K562 (cell line): ENCODE data around the gene KLHL35. TPM values are rescaled to one million over a fixed set of nuclear protein-coding genes. Genes with fewer than 3 reads are reported as not detected.

Experiments used
- NFE2 ChIP-seq: IDR thresholded peaks from 2 replicates; pipeline ENCODE4 v1.6.1; 2014; ENCODE audit warnings: antibody characterized with exemption, low read depth
- POLR2H ChIP-seq: IDR thresholded peaks from 2 replicates; pipeline ENCODE4 v1.6.1; 2016; ENCODE audit warnings: missing genetic modification characterization, low read depth, mild to moderate bottlenecking, control low read depth, missing compliant biosample characterization, moderate library complexity
- RCOR1 ChIP-seq, 2 experiments: IDR thresholded peaks; 2 replicates each; pipeline ENCODE4 v1.6.1; 2012; ENCODE audit warnings: low read depth in 2 of 2, low read length in 2 of 2, borderline replicate concordance in 1 of 2, improper control_type of control experiment in 1 of 2
- SMARCA4 ChIP-seq: fragments of 450-650 bp; IDR thresholded peaks from 2 replicates; pipeline ENCODE4 v1.6.1; 2016
- SPI1 ChIP-seq: IDR thresholded peaks from 2 replicates; pipeline ENCODE4 v1.6.1; 2011; ENCODE audit warnings: low read depth, low read length, control low read depth, borderline replicate concordance
- TFAP4 ChIP-seq: sonication (generic); formaldehyde crosslinking; IDR thresholded peaks from 2 replicates; pipeline ENCODE4 v1.8.0; 2022; ENCODE audit warnings: missing genetic modification reagents, mild to moderate bottlenecking, moderate library complexity, borderline replicate concordance
- ZBTB11 ChIP-seq, 3 experiments: fragments of 200-800 bp in 1 of 3; fragments of 250-450 bp in 1 of 3; fragments of 450-650 bp in 1 of 3; sonication (Bioruptor Pico) in 1 of 3; sonication (Bioruptor generic) in 1 of 3; formaldehyde crosslinking in 1 of 3; IDR thresholded peaks; 2 replicates each; pipeline versions ENCODE4 v1.6.1 to v1.8.0; 2016 to 2022; ENCODE audit warnings: mild to moderate bottlenecking in 2 of 3, missing genetic modification characterization in 2 of 3, missing compliant biosample characterization in 1 of 3, moderate library complexity in 1 of 3
- ZNF395 ChIP-seq: fragments of 200-800 bp; sonication (Bioruptor generic); IDR thresholded peaks from 2 replicates; pipeline ENCODE4 v1.6.1; 2017; ENCODE audit warnings: missing genetic modification characterization, missing compliant biosample characterization
- polyA plus RNA-seq, 8 experiments: library from polyadenylated mRNA; depleted of rRNA in 4 of 8; stranded (reverse) in 5 of 8; unstranded in 3 of 8; fragments of >200 nt; fragmentation: Nextera tagmentation in 2 of 8; fragmentation: Illumina TruSeq in 1 of 8; extraction: Ambion mirVana in 2 of 8; extraction: Trizol in 1 of 8; gene quantifications; 2 replicates each; pipeline versions ENCODE4 v1.2.1 to v1.2.3, GENCODE V29; 2011 to 2014; ENCODE audit warnings: inconsistent platforms in 1 of 8, missing spikeins in 1 of 8
- total RNA-seq, 7 experiments: library from RNA; depleted of rRNA in 6 of 7; stranded (reverse); fragments of >200 nt in 6 of 7; fragmentation: Illumina TruSeq in 2 of 7; extraction: Trizol in 2 of 7; gene quantifications; 2 replicates each; pipeline versions ENCODE4 v1.2.1 to v1.2.3, GENCODE V29; 2011 to 2021; ENCODE audit warnings: low replicate concordance in 1 of 7
- TF ChIP-seq, protein P1 (sequence below): fragments of 200-800 bp; sonication (Bioruptor generic); IDR thresholded peaks from 2 replicates; pipeline ENCODE4 v1.6.1; 2017; ENCODE audit warnings: missing genetic modification characterization, missing compliant biosample characterization
- TF ChIP-seq, protein P2 (sequence below): fragments of 450-650 bp; IDR thresholded peaks from 2 replicates; pipeline ENCODE4 v1.6.1; 2017; ENCODE audit warnings: antibody characterized with exemption, mild to moderate bottlenecking

Gene KLHL35
- total and polyA plus RNA-seq, 9 of the 15 experiments (the other 6 are each of a cell fraction or from before 2014, with no cell fraction given), result not detected

DNA sequence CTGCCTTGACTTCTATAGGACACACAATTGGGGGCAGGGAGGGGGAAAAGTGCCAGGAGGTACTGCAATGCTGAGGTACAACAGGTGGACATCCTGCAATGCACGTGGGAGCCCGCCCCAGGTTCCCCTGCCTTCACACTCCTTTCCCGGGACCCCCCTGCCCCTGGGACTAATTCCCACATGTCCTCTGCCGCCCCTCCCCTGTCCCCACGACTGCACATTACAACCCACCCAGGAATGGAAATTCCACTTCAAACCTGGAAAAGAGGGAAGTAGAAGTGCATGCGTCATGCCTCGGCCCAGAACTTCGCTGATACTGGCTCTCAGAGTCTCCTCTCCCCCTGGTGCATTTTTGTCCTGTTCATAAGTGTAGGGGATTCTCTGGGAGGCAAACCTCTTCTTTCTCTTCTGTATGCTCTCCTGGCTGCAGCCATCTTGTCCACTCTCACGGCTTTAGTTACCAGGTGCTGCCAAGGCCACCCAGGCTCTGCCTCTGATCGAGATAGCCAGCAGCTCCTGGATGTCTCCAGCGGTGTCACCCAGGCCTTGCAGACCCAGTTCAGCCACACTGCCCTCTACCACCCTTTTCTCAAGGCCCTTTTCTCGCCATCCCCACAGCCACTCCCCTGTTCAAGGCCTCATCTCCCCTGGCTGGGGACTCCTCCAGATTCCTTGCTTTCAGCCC, 49.1 kb upstream of the KLHL35 start (continued):
- TF ChIP-seq, protein P1, sequence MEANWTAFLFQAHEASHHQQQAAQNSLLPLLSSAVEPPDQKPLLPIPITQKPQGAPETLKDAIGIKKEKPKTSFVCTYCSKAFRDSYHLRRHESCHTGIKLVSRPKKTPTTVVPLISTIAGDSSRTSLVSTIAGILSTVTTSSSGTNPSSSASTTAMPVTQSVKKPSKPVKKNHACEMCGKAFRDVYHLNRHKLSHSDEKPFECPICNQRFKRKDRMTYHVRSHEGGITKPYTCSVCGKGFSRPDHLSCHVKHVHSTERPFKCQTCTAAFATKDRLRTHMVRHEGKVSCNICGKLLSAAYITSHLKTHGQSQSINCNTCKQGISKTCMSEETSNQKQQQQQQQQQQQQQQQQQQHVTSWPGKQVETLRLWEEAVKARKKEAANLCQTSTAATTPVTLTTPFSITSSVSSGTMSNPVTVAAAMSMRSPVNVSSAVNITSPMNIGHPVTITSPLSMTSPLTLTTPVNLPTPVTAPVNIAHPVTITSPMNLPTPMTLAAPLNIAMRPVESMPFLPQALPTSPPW (CRISPR knock-in tag), result peak; percentile 37; the same call in 1 of the 2 replicates
- TF ChIP-seq SPI1, result 0 out of 2 replicates have a peak, but pooled peaks have one; percentile 27
- 0 out of 2 replicates have a peak, but pooled peaks have one; percentile 37 for TF ChIP-seq ZNF395 (CRISPR knock-in tag)
- TF ChIP-seq ZBTB11 (CRISPR knock-in tag; IDR thresholded peaks at IDR 0.05), result peak in 1 of 3 experiments; percentile 56; a peak in 1 of 6 replicates
- TF ChIP-seq TFAP4 (CRISPR knock-in tag), result 0 out of 2 replicates have a peak, but pooled peaks have one; percentile 20
- peak; percentile 62; the same call in 1 of the 2 replicates for TF ChIP-seq NFE2
- no peak for TF ChIP-seq POLR2H (tag)
- TF ChIP-seq, protein P2, sequence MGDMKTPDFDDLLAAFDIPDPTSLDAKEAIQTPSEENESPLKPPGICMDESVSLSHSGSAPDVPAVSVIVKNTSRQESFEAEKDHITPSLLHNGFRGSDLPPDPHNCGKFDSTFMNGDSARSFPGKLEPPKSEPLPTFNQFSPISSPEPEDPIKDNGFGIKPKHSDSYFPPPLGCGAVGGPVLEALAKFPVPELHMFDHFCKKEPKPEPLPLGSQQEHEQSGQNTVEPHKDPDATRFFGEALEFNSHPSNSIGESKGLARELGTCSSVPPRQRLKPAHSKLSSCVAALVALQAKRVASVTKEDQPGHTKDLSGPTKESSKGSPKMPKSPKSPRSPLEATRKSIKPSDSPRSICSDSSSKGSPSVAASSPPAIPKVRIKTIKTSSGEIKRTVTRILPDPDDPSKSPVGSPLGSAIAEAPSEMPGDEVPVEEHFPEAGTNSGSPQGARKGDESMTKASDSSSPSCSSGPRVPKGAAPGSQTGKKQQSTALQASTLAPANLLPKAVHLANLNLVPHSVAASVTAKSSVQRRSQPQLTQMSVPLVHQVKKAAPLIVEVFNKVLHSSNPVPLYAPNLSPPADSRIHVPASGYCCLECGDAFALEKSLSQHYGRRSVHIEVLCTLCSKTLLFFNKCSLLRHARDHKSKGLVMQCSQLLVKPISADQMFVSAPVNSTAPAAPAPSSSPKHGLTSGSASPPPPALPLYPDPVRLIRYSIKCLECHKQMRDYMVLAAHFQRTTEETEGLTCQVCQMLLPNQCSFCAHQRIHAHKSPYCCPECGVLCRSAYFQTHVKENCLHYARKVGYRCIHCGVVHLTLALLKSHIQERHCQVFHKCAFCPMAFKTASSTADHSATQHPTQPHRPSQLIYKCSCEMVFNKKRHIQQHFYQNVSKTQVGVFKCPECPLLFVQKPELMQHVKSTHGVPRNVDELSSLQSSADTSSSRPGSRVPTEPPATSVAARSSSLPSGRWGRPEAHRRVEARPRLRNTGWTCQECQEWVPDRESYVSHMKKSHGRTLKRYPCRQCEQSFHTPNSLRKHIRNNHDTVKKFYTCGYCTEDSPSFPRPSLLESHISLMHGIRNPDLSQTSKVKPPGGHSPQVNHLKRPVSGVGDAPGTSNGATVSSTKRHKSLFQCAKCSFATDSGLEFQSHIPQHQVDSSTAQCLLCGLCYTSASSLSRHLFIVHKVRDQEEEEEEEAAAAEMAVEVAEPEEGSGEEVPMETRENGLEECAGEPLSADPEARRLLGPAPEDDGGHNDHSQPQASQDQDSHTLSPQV, result peak; percentile 60
- TF ChIP-seq SMARCA4, result peak; percentile 43; the same call in 1 of the 2 replicates
- TF ChIP-seq RCOR1 (IDR thresholded peaks at IDR 0.05; ENCODE audit: borderline replicate concordance in 1 of 2, low read depth in 2 of 2, low read length in 2 of 2), result no peak
